T-helper 2 cell treated with Interferon-gamma antibody and Interleukin-4, amounts not matched to agents 100 ng/mL and 5 ng/mL, for 36 hours (primary cell): ENCODE results near the gene IFNK. TPM values are rescaled to one million over a fixed set of nuclear protein-coding genes. Genes with fewer than 3 reads are reported as not detected.

Experiments
- intact Hi-C: fragments of 100-400 bp; cut with micrococcal nuclease; formaldehyde crosslinking; loops from one replicate; pipeline ENCODE4 v1.15.1; 2023
- total RNA-seq: library from RNA; stranded (reverse); gene quantifications from 2 replicates; pipeline ENCODE4 v1.2.3, GENCODE V29; 2022

Gene IFNK
- total RNA-seq, 1 donor from 2014 or later, result not detected

GRCh38 chr9:27510780-27511179 is 13.3 kb upstream of the IFNK start:
- intact Hi-C loops, result no loop called here

GRCh38 chr9:27511771-27512170 is 12.3 kb upstream of the IFNK start:
- intact Hi-C loops, result no loop called here

GRCh38 chr9:27514551-27514950 is 9.5 kb upstream of the IFNK start:
- intact Hi-C loops, result no loop called here

GRCh38 chr9:27518006-27518405 is 6.1 kb upstream of the IFNK start:
- intact Hi-C loops, result no loop called here

GRCh38 chr9:27518809-27519208 is 5.3 kb upstream of the IFNK start:
- intact Hi-C loops, result no loop called here

- intact Hi-C loops, result no loop called here
Measured at GRCh38 chr9:27519466-27520465, 4.3 kb upstream of the IFNK start.

GRCh38 chr9:27520986-27521385 is 3.1 kb upstream of the IFNK start:
- intact Hi-C loops, result no loop called here

- intact Hi-C loops, result no loop called here
Measured at GRCh38 chr9:27523141-27523540, 949 bp upstream of the IFNK start.

GRCh38 chr9:27527702-27528075 is 3.6 kb downstream of the IFNK start:
- intact Hi-C loops, result loop anchor here (1.0 to 5.0 kb wide), 4 partner anchors 40 to 175 kb away; no protein-coding TSS in a partner anchor

- intact Hi-C loops, result loop anchor here (1.0 to 5.0 kb wide), 4 partner anchors 41 to 176 kb away; no protein-coding TSS in a partner anchor
Measured at GRCh38 chr9:27528076-27528885, 4.2 kb downstream of the IFNK start.

- intact Hi-C loops, result loop anchor here (1.0 to 5.0 kb wide), 6 partner anchors 42 to 196 kb away; partner anchors contain the start of gene C9orf72
Measured at GRCh38 chr9:27528886-27529315, 4.8 kb downstream of the IFNK start.

GRCh38 chr9:27529316-27530278 is 5.5 kb downstream of the IFNK start, which contains the start of gene MOB3B:
TSS of gene MOB3B (minus strand) at chr9:27529814. CDS start at chr9:27455550, 74,264 bp downstream.
- intact Hi-C loops, result loop anchor here (1.0 to 5.0 kb wide), 5 partner anchors 42 to 196 kb away; partner anchors contain the start of gene C9orf72

- intact Hi-C loops, result no loop called here
Measured at GRCh38 chr9:27530915-27531755, 7.0 kb downstream of the IFNK start.

- intact Hi-C loops, result no loop called here
Measured at GRCh38 chr9:27532046-27532445, 8.0 kb downstream of the IFNK start.

GRCh38 chr9:27533311-27533710 is 9.2 kb downstream of the IFNK start:
- intact Hi-C loops, result no loop called here

GRCh38 chr9:27534131-27534530 is 10.0 kb downstream of the IFNK start:
- intact Hi-C loops, result no loop called here

- intact Hi-C loops, result no loop called here
Measured at GRCh38 chr9:27534658-27535209, 10.6 kb downstream of the IFNK start.

GRCh38 chr9:27535701-27536118 is 11.6 kb downstream of the IFNK start:
- intact Hi-C loops, result no loop called here

GRCh38 chr9:27536168-27536567 is 12.1 kb downstream of the IFNK start:
- intact Hi-C loops, result no loop called here
